WERI-Rb-1 (cell line): ENCODE results near the gene BAHCC1.

Experiments
- DNase-seq: peaks from one replicate; pipeline ENCODE4 v3.0.0-alpha.2; 2020
- H3K27ac ChIP-seq: fragments of 250-450 bp; sonication (Bioruptor Pico); 2 replicates; pipeline ENCODE4 v1.5.1; 2020; ENCODE audit warnings: mild to moderate bottlenecking, moderate library complexity
- H3K27me3 ChIP-seq: fragments of 250-450 bp; sonication (Bioruptor Pico); 2 replicates; pipeline ENCODE4 v1.5.1; 2021; ENCODE audit warnings: mild to moderate bottlenecking, low read depth, moderate library complexity; ENCODE audit not compliant: insufficient read depth, severe bottlenecking
- H3K36me3 ChIP-seq: fragments of 250-450 bp; sonication (Bioruptor Pico); 2 replicates; pipeline ENCODE4 v1.5.1; 2020; ENCODE audit warnings: mild to moderate bottlenecking, moderate library complexity
- H3K4me3 ChIP-seq: 2 replicates; pipeline ENCODE4 v1.5.1; 2011; ENCODE audit warnings: low read depth, mild to moderate bottlenecking, control low read depth, low read length
- H3K9me3 ChIP-seq: fragments of 250-450 bp; sonication (Bioruptor Pico); 2 replicates; pipeline ENCODE4 v1.5.1; 2021; ENCODE audit warnings: mild to moderate bottlenecking, moderate library complexity; ENCODE audit not compliant: severe bottlenecking
- CTCF ChIP-seq: IDR thresholded peaks from 2 replicates; pipeline ENCODE4 v1.5.1; 2011; ENCODE audit warnings: low read depth, mild to moderate bottlenecking, control low read depth, inconsistent platforms, low read length

Gene BAHCC1

GRCh38 chr17:81514489-81514738 lies 119.2 kb downstream of the BAHCC1 start:
- DNase-seq: no peak
- Histone ChIP-seq H3K36me3 (peaks cover 29% of the 10 kb centered on the region), H3K27me3 (no peaks in the 10 kb centered on the region), H3K9me3 (no peaks in the 10 kb centered on the region), H3K4me3 (peak overlapping the region; percentile 83), H3K27ac (peak overlapping the region; percentile 95)
- TF ChIP-seq CTCF: no peak

GRCh38 chr17:81514739-81515529 lies 119.7 kb downstream of the BAHCC1 start:
- DNase-seq: peak; percentile 78

GRCh38 chr17:81515530-81516041 lies 120.3 kb downstream of the BAHCC1 start:
- Histone ChIP-seq H3K27me3 (no peaks in the 10 kb centered on the region), H3K36me3 (peaks cover 18% of the 10 kb centered on the region), H3K9me3 (no peaks in the 10 kb centered on the region), H3K4me3 (peak overlapping the region; percentile 83), H3K27ac (peak overlapping the region; percentile 95)
- peak; percentile 39 for DNase-seq
- TF ChIP-seq CTCF: no peak

More at GRCh38 chr17:81514739-81515529, 119.7 kb downstream of the BAHCC1 start:
- Histone ChIP-seq H3K4me3 (peak overlapping the region; percentile 83), H3K27me3 (no peaks in the 10 kb centered on the region), H3K36me3 (peaks cover 24% of the 10 kb centered on the region), H3K27ac (peak overlapping the region; percentile 95), H3K9me3 (no peaks in the 10 kb centered on the region)
- no peak for TF ChIP-seq CTCF
